EL (cell line): ENCODE data around the gene TMTC1.

Experiments used
- DNase-seq: peaks from one replicate; pipeline ENCODE4 v3.0.0-alpha.2; 2016

The TMTC1 gene

GRCh38 chr12:29706311-29706710 is 77.4 kb downstream of the TMTC1 start:
- no peak for DNase-seq

- DNase-seq = no peak
These were observed 80.2 kb downstream of the TMTC1 start for GRCh38 chr12:29703528-29703927.

GRCh38 chr12:29702972-29703371 is 80.8 kb downstream of the TMTC1 start:
- no peak for DNase-seq

- DNase-seq = no peak
These were observed 81.5 kb downstream of the TMTC1 start for GRCh38 chr12:29702222-29702621.

- DNase-seq = no peak
These were observed 82.8 kb downstream of the TMTC1 start for GRCh38 chr12:29700761-29701481.

GRCh38 chr12:29698756-29699155 is 85.0 kb downstream of the TMTC1 start:
- DNase-seq = no peak

GRCh38 chr12:29695800-29696199 is 87.9 kb downstream of the TMTC1 start:
- DNase-seq = no peak

GRCh38 chr12:29695026-29695425 is 88.7 kb downstream of the TMTC1 start:
- DNase-seq = no peak

- DNase-seq = no peak
These were observed 89.7 kb downstream of the TMTC1 start for GRCh38 chr12:29694002-29694401.

GRCh38 chr12:29692237-29692636 is 91.5 kb downstream of the TMTC1 start:
- DNase-seq = no peak

GRCh38 chr12:29691161-29691854 is 92.4 kb downstream of the TMTC1 start:
- DNase-seq = no peak

GRCh38 chr12:29690728-29691127 is 93.0 kb downstream of the TMTC1 start:
- no peak for DNase-seq

- DNase-seq = no peak
These were observed 94.8 kb downstream of the TMTC1 start for GRCh38 chr12:29688914-29689313.

GRCh38 chr12:29682088-29682487 is 101.7 kb downstream of the TMTC1 start:
- DNase-seq = no peak

- no peak for DNase-seq
These were observed 102.4 kb downstream of the TMTC1 start for GRCh38 chr12:29681370-29681769.

GRCh38 chr12:29676676-29677075 is 107.1 kb downstream of the TMTC1 start:
- no peak for DNase-seq

- DNase-seq = no peak
These were observed 109.3 kb downstream of the TMTC1 start for GRCh38 chr12:29674463-29674862.

- DNase-seq = no peak
These were observed 110.4 kb downstream of the TMTC1 start for GRCh38 chr12:29673346-29673745.

- DNase-seq = no peak
These were observed 111.2 kb downstream of the TMTC1 start for GRCh38 chr12:29672580-29672979.

GRCh38 chr12:29671742-29672141 is 112.0 kb downstream of the TMTC1 start:
- no peak for DNase-seq

GRCh38 chr12:29667011-29667410 is 116.7 kb downstream of the TMTC1 start:
- DNase-seq = no peak

- no peak for DNase-seq
These were observed 118.6 kb downstream of the TMTC1 start for GRCh38 chr12:29665107-29665506.

GRCh38 chr12:29662734-29663323 is 120.9 kb downstream of the TMTC1 start:
- no peak for DNase-seq

GRCh38 chr12:29660847-29661246 is 122.9 kb downstream of the TMTC1 start:
- no peak for DNase-seq
